LNCAP (cell line): Measurements from ENCODE around the gene SLC35B1.

Source experiments
- CTCF ChIP-seq: fragments of 450-650 bp; IDR thresholded peaks from 2 replicates; pipeline ENCODE4 v1.5.1; 2017; ENCODE audit warnings: mild to moderate bottlenecking

The SLC35B1 gene

GRCh38 chr17:49730078-49730784 lies 22.5 kb upstream of the SLC35B1 start:
- no peak for TF ChIP-seq CTCF

GRCh38 chr17:49729069-49729468 lies 21.3 kb upstream of the SLC35B1 start:
- TF ChIP-seq CTCF: no peak

GRCh38 chr17:49728425-49728824 lies 20.7 kb upstream of the SLC35B1 start:
- no peak for TF ChIP-seq CTCF

- no peak for TF ChIP-seq CTCF
Measured at GRCh38 chr17:49727380-49727779, 19.6 kb upstream of the SLC35B1 start.

GRCh38 chr17:49725452-49726130 lies 17.8 kb upstream of the SLC35B1 start:
- no peak for TF ChIP-seq CTCF

GRCh38 chr17:49723423-49723822 lies 15.7 kb upstream of the SLC35B1 start:
- TF ChIP-seq CTCF: no peak

GRCh38 chr17:49722066-49722465 lies 14.3 kb upstream of the SLC35B1 start:
- no peak for TF ChIP-seq CTCF
